DMS153 (cell line): ENCODE measurements around the gene ZSCAN31.

Experiments
- DNase-seq: peaks from one replicate; lab custom pipeline; 2025; lab: John Stamatoyannopoulos, UW

Gene ZSCAN31

DNA sequence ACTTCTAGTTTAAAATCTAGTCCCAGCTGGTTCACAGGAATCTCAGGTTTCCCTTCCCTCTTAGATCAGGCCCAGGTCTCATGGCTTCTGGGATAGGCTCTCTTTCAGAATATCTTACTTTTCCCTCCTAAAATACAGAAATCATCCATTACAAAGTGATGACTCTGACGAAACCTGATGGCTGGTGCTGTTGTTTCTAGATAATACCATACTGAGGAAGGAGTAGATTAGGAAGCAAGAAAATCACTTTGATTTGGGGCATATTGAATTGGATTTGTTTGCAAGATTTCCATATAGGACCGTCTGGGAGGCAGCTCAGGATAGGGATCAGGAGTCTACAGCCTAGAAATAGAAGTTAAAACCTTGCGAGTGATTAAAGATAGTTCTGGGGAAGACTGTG is 17.4 kb upstream of the ZSCAN31 start:
- no peak for DNase-seq

DNA sequence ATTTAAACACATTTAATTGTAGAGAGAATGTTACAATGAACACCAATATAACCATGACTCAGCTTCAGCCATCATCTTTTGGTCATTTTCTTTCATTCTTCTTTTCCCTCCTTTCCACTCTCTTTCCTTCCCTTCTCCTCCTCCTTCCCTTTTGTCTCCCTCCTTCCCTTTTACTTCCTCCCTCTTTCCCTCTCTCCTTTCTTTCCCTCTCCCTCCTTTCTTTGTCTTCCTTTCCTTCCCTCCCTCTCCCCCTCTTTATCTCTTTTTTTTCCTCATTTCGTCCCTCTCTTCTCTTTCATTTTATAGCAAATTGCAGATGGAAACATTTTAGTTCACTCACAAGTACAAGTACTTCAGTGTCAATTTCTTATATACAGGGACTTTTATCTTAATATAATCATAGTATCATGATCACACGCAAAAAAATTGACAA is 15.6 kb upstream of the ZSCAN31 start:
- no peak for DNase-seq

DNA sequence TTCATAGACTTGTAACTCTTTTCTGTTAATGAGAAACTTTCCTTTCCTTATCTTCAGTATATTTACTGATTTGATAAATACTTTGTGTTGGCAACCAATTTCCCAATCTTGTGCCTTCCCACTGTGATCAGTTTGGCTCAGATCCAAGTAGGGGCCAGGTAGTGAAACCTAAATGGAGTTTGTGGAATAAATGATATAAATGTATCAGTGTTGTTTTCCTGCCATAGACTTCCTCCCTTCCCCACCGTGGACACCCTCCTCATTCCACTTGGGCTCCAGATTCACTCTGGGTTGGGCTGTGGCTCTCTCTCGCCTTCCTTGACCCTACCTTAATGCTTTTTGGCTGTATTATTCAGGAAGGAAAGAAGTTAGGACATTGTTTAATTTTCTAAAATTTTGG is 15.1 kb upstream of the ZSCAN31 start:
- no peak for DNase-seq

DNA sequence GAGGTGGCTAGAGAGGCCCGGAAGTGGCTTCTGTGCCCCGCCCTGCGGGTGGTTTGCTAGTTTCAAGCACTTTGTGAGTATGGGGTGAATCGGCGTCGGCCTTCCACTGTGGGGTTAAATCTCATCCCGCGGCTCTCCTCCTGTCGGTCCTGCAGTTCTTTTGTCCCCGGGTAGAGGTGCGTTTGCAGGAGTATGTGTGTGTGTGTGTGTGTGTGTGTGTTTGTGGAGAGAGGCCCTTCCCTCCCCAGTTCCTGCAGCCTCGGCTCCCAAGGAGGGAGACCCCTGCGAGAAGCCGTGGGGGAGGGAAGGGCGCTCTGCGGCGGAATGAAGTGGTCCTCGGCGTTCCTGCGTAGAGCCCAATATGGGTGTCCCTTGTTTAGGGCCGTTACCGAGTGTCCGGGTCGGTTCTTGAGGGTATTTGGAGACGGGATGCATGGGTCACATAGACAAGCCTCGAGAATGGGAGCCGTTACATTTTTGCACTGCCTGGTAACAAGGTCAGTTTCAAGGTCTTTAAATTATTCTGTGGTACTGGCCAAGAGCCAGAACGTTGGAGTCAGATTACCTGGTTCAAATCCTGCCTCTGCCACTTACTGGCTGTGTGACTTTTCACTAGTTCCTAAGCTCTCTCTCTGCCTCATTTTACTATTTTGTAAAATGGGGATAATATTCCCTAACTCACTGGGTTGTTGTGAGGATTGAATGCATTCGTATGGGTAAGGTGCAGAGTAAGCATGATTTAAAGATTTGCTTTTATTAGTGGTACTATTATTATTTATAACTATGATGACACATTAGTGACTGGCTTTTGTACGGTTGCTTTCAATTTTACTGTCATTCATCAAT is 14.2 kb upstream of the ZSCAN31 start, which contains the start of gene ZKSCAN3:
TSS of gene ZKSCAN3 (plus strand) at position 56 of the 846 bp plus-strand sequence. CDS start 9,640 bp downstream, outside the sequence.
- DNase-seq, result peak; percentile 60

DNA sequence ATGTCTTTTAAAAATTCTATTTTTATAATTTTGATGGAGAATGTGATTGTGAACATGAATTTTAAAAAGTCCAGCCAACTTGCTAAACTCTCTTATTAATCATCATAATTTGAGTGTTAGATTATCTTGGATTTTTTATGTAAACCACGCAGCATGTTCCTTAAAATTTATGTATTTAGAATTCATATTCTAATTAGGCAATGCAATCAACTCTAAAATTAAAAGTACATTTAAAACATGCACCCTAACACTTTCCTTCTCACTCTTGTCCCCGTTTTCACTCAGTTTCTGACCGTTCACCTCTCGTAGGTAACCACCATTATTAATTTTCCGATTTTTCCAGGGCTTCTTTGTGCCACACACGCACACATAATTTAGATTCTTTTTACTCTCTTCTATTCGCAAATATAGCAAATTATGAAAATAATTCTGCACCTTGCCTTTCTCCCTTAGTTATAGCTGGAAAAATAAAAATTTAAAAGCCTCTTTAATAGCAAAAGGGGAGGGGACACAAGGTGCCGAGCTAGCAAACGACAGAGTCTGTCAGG is 13.5 kb upstream of the ZSCAN31 start:
- no peak for DNase-seq

DNA sequence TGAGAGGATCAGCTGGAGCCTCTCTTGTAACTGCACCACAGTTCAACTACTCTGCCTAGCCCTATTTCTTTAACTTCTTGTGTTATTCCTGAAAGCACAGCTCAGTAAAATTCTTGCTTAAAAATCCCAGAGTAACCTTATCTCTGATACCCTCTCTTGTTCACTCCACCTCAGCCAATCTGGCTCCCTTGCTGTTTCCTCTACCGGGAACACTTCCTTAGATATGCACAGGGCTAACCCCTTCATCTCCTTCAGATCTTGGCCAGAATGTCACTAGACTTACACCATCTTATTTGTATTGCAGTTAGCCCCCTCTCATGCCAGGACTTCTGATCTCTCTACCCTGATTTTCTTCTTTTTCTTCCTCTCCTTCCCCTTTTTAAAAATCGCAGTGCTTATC is 11.2 kb upstream of the ZSCAN31 start:
- DNase-seq, result no peak

DNA sequence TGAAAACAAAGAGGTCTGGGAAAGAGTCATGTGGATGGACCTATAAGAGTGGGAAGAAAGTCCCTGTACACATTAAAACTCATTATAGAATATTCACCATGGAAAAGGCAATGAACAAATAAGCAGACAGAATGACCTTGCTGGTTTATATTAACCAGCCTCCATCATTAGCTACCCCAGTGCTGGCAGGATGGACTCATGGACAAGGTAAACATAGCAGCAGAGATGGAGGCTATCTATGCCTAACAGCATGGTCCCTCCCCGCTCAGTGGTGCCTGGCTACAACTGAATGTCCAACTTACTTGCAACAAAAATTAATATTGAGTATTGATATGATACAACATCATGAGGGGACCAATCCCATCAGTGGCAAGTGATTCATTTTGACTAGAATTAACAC is 9.3 kb upstream of the ZSCAN31 start:
- DNase-seq, result no peak

DNA sequence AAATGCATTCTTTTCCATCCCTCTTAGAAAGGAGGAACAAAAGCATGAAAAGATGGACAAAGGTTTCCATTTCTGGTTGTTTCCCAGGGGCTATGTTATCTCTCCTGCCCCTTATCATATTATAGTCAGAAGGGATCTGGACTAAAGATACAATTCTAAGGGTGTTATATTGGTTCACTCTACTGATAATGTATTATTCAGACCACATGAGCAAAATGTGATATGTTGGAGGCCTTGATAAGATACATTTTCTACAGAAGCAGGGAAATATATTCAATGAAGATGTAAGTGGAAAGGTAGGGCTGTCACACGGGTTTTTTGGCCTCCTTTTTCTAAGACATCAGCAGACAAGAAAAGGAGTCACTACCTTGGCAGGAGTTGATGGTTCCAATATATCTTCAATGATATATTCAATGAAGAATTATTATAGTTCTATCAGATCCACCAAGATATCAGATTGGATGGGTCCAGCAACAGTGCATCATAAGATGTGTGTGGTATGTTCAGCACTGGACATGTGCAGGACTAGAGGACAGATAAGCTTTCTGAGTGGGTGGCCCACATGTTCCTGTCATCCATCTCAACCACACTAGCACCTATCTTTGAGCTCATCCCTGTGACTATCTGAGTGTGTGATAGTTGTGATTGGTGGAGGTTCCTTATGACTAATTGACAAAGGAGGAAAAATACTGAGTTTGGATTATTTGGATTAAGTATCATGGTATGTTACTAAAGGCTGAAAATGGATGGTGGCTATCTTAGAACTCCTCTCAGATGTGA is 8.1 kb upstream of the ZSCAN31 start:
- DNase-seq, result no peak

DNA sequence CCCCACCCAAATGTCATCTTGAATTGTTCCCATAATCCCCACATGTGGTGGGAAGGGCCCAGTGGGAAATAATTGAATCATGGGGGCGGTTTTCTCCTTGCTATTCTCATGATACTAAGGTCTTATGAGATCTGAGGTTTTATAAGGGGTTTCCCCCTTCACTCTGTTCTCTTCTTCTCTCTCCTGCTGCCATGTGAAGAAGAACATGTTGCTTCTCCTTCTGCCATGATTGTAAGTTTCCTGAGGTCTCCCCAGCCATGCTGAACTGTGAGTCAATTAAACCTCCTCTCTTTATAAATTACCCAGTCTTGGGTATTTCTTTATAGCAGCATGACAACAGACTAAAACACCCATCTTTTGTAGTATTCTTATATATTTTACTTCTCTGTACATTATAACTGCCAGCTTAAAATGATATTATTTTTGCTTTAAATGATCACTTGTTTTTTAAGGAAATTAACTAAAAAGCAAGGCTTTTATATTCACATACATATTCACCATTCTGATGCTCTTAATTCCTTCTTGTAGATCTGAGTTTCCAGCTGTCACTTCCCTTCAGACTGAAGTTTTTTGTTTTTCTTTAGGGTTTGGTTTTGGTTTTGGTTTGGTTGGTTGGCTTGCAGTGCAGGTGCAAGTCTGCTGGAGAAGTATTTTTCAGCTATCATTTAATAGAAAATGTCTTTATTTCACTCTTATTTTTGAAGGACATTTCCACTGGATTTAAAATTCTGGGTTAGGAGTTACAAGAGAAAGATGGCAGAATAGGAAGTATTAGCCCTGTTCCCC is 4.6 kb upstream of the ZSCAN31 start:
- DNase-seq, result no peak

DNA sequence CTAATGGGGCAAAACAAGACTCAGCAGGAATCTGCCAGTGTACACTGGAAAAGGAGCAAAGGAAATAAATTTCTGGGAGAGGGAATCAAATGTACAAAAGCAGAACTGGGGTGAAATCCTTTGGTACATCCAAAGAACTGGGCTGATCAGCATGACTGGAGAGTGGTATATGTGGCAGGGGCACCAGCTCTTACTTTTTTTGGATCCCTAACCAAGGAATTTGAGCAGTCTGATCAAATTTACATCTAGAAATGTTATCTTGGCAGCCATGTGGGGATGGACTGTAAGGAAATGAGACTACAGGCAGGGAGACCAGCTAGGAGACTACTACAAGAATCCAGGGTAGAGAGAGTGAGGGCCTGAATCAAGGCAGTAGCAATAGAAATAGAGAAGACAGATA is 1.2 kb upstream of the ZSCAN31 start:
- DNase-seq, result no peak

DNA sequence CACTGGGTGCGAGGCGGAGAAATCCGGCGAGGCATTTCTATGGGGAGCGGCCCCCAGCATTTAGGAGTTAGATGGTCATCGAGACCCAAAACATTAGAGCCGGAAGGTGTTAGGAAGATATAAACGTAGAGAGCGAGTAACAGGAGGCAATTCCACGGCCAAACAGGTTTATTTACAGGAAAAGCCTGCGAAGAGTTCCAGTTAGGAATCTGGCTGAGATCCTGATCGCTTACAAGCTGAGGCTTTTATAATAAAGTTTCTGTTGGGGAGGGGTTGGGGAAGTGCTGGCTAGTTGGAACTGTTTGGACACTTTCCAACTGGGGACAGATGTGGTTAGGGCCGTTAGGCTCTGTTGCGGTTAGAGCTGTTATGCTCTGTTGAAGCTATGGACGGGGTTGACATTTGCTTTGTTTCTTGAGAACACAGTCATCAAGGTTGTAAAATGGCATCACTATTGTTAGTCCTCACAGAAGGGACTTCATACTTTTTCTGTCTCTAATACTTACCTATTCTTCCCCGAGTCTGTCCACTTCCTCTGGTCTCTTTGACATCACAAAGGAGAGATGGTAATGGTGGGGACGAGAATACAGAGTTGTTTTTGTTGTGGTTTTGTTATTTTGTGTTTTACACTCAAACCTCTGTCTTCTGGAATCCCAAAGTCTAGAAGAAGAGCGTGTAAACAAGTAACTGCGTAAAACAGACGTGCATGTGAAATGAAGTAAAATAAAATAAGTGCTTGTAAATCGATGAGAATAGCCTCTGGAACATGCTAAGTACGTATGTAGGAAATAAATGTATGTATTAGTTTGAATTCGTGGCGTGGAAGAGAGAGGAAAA is 554 bp upstream of the ZSCAN31 start:
- no peak for DNase-seq

DNA sequence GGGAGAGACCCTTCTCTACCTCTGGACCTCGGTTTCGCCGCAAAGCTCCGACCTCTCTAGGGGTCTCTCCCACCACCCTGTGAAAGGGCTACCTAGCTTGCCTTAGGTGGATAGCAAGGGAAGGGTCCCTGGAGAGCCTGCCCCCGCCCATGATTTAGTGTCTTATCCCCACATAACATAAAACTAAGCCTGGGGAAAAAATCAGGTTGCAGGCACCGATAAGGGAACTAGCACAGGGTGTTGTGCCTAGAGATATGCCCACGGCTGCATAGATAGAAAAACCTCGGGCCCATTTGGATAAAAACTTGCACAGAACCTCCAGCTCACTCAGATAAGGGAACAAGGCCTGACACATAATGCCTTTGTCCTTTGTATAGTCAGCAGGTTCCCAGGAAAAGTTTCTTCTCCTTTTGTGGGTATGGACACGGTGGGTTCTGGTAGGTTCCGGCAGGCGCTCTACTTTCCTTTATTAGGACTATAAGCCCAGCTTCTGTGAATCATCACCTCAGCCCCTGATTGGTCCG is 846 bp downstream of the ZSCAN31 start:
- DNase-seq, result no peak

DNA sequence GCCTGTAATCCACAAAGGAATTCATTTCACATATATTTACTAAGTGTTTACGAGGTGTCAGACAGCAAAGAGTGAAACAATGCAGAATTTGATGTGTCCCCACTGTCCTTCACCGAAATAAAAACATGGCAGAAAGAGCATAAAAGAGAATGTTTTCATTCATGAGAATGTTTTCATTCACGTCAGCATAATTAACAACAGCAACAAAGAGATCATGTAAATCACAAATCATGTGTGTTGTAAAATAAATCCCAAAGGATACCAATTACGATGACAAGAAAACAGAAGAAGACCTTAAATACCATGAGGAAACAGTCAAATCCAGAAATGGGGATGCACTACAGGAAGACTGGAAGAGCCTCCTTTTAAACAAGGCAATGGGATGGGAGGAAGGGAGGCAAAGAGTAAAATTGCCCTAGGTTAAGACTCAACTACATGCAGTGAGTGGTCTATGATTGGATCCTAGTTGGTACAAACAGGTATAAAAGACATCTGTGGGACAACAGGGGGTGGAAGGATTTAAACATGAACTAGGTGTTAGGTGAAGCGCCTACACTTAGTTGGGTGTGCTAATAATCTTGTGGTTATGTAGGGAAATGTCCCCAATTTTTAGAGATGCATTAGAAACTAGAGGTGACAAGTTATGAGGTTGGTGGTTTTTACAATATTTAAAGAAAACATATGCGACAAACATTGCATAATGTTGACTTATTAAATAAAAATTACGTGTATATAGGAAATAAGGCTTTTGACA is 1.5 kb downstream of the ZSCAN31 start:
- DNase-seq, result no peak

DNA sequence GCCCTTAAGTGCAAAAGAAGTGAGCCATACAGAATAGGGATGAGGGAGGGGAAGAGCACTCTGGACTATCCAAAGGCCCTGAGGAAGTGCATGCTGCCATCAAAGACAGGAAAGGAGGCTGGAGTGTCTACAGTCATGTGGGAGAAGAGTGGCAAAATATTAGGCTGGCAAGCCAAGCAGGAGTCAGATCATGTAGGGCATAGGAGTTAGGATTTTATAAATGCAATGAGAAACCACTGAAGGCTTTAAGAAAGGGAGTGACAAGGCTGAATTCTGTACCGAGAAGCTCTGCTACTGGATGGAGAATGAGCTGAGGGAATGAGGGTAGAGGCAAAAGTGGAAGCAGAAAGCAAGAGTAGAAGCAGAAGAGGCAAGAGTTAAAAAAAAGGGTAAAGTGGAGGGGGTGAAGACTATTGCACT is 2.3 kb downstream of the ZSCAN31 start:
- no peak for DNase-seq

DNA sequence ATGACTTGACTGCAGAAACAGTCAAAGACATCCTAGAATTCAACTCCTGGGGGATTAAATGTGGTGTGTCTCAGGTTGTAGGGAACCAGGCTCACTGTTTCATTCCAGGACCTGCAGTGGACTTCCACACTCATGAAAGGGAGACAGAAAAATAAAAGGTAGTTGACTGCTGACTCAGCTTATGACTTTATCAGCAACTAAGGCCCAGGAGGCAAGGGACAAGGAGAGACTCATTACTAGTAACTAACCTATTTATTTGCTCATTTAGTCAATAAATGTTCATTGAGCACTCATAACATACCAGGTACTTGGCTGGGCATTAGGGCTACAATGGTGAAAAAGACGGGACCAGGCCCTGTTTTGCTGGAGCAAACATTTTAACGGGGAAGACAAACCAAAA is 2.9 kb downstream of the ZSCAN31 start:
- no peak for DNase-seq

DNA sequence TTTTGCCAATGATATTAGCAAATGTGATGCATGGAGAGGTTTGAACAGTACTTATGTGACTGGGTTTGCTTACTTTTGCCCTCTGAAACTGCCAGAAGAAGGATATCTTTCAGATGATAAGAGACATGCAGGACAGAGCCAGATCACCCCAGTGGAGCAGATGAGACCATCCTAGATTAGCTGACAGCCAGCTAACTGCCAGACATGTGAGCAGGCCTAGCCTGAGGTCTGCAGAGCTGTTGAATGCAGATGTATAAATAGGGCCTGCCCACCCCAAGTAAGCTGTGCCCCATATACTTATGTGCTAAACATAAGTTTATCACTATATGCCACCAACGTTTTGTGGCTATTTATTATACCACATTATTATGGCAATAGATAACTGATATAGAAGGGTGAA is 5.9 kb downstream of the ZSCAN31 start:
- no peak for DNase-seq

DNA sequence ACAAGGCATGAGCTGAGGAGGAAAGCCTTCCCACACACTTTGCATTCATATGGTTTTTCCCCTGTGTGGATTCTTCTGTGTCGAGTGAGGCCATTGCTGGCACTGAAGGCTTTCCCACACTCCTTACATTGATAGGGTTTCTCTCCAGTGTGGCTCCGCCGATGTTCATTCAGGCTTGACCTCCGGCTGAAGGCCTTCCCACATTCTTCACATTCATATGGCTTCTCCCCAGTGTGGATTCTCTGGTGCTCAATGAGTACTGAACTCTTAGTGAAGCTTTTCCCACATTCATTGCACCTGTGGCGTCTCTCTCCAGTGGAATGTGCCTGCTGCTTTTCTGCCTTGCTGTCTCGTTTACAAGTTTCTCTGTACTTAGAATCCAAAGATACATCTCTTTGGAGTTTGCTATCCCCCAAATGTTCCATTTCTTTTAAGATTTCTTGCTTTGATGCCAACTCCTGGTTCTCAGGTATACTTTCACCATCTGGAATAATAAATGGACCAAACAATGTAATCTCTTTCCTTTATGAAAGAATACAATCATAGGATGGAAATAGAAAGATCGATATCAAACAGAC is 9.5 kb downstream of the ZSCAN31 start:
- no peak for DNase-seq

DNA sequence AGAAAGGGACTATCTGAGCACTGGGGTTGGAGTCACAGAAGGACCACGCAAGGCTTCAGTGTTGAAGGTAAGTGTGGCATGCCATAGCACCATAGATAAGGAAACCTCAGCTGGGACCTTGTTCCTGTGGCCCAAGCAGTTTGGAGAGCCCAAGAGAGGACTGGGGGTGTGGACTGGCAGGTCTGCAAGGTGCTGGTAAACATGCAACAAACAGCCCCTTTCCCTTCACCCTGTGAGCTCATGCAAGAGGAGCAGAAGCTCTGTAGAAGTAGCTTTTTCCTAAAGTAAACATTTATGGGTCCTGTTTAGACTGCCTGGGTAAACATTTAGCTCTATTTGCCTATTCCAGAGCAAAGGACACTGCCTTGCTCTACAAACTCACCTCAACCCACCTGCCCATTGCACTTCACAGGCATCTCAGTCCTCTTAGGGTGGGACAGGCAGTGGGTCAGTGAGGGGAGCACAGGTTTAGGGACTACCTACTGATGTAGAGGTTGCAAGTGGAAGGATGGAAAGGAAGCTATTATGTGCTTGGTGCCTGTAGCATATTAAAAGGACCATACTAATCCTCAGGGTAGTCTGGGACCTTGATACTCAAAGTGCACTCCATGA is 12.0 kb downstream of the ZSCAN31 start:
- no peak for DNase-seq

DNA sequence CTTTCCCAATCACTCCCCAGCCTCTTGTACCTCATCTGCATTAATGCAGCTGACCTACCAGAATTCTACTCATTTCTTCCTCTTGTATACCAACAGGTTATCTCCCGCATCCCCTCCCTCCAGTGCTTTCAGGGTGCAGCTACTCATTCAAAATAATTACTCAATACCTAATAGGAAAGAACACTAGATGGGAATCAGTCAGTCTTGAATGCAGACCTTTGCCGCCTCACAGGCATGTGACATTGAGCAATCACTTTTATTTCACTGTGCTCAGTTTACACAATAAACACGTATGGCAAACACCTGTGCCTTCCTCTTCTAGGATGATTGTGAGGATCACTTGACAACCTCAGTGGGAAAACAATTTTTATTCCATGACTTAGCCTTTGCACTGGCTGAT is 13.3 kb downstream of the ZSCAN31 start:
- no peak for DNase-seq
